ENCODE results near the gene TUBB1.

Gene TUBB1

GRCh38 chr20:58987790-58988564, 31.3 kb upstream of the TUBB1 start:
- no peak overlapping the region for H3K4me3 ChIP-seq (ENCODE audit: low read depth, low read length)
- CTCF ChIA-PET: interaction anchor here (0.9 kb wide), 1 partner anchor 12 kb away, joined by 4 read pairs; no protein-coding TSS in a partner anchor
- no peak for DNase-seq (ENCODE audit: low read depth, low spot score)
- POLR2A ChIA-PET: no interaction called here
- TF ChIP-seq CTCF (IDR thresholded peaks at IDR 0.05; ENCODE audit: insufficient read depth, low read length, missing control alignments): no peak

- no peak overlapping the region for H3K4me3 ChIP-seq (ENCODE audit: low read depth, low read length)
These were observed 30.7 kb upstream of the TUBB1 start for GRCh38 chr20:58988565-58988882.

GRCh38 chr20:58989196-58989595, 30.0 kb upstream of the TUBB1 start:
- ChIA-PET POLR2A (no interaction called here), CTCF (interaction anchor here (0.9 kb wide), 1 partner anchor 11 kb away, joined by 4 read pairs; no protein-coding TSS in a partner anchor)
- no peak overlapping the region for H3K4me3 ChIP-seq (ENCODE audit: low read depth, low read length)
- DNase-seq (ENCODE audit: low read depth, low spot score): no peak
- TF ChIP-seq CTCF (IDR thresholded peaks at IDR 0.05; ENCODE audit: insufficient read depth, low read length, missing control alignments): no peak

More at GRCh38 chr20:58988565-58988882, 30.7 kb upstream of the TUBB1 start:
- TF ChIP-seq CTCF (IDR thresholded peaks at IDR 0.05; ENCODE audit: insufficient read depth, low read length, missing control alignments): no peak
- CTCF ChIA-PET: interaction anchor here (0.9 kb wide), 1 partner anchor 11 kb away, joined by 4 read pairs; no protein-coding TSS in a partner anchor
- POLR2A ChIA-PET: no interaction called here
- DNase-seq (ENCODE audit: low read depth, low spot score): no peak

DNA sequence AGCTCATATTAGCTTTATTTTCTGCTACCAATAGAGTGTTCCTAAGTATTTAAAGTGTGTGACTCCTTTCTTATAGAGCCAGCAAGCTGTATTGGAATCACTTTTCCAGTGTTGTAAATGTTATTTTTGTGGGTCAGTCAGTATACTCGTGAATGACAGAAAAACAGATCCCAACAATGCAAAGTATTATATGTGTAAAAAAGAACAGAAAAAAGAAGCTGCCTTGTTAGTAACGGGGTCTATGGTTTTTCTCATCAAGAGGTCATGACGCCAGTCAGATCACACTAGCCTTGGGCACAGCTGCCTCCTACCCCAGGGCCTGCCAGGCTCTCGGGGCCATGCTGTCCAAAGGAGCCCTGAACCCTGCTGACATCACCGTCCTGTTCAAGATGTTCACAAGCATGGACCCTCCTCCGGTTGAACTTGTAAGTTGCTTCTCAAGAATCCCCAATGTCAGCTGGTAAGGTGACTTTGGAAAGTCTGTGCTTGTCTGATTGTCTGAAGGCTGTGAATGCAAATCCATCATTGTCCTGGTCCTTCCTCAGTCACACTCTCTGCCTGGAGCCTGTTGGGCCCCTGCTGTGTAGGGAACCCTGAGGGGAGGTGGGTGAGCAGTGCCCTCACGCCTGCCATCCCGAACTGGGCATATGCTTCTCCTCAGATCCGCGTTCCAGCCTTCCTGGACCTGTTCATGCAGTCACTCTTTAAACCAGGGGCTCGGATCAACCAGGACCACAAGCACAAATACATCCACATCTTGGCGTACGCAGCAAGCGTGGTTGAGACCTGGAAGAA, 28.4 kb upstream of the TUBB1 start:
- ChIA-PET CTCF (interaction anchor here (1.0 to 1.2 kb wide), 2 partner anchors 18 to 97 kb away, joined by 3 read pairs; no protein-coding TSS in a partner anchor), POLR2A (interaction anchor here (0.6 kb wide), 1 partner anchor 15 kb away, joined by 4 read pairs; no protein-coding TSS in a partner anchor)
- TF ChIP-seq CTCF (IDR thresholded peaks at IDR 0.05; ENCODE audit: insufficient read depth, low read length, missing control alignments): no peak
- H3K4me3 ChIP-seq (ENCODE audit: low read depth, low read length): no peak overlapping the region
- no peak for DNase-seq (ENCODE audit: low read depth, low spot score)

GRCh38 chr20:58991715-58992114, 27.5 kb upstream of the TUBB1 start:
- DNase-seq (ENCODE audit: low read depth, low spot score): no peak
- ChIA-PET POLR2A (interaction anchor here (1.5 kb wide), 1 partner anchor 19 kb away, joined by 6 read pairs; no protein-coding TSS in a partner anchor), CTCF (interaction anchor here (1.0 kb wide), 1 partner anchor 96 kb away, joined by 3 read pairs; no protein-coding TSS in a partner anchor)
- TF ChIP-seq CTCF (IDR thresholded peaks at IDR 0.05; ENCODE audit: insufficient read depth, low read length, missing control alignments): no peak
- H3K4me3 ChIP-seq (ENCODE audit: low read depth, low read length): no peak overlapping the region

- no peak overlapping the region for H3K4me3 ChIP-seq (ENCODE audit: low read depth, low read length)
- CTCF ChIA-PET: no interaction called here
- POLR2A ChIA-PET: interaction anchor here (0.9 to 1.5 kb wide), 4 partner anchors 11 to 35 kb away, joined by 3 to 6 read pairs (median 3); no protein-coding TSS in a partner anchor
- no peak for DNase-seq (ENCODE audit: low read depth, low spot score)
- TF ChIP-seq CTCF (IDR thresholded peaks at IDR 0.05; ENCODE audit: insufficient read depth, low read length, missing control alignments): no peak
These were observed 26.3 kb upstream of the TUBB1 start for GRCh38 chr20:58992911-58993310.

Measured in AG04449 (cell line).